Nephron (organoid): ENCODE results near the gene ATXN1.
"Not testable (repeated sequence)": the region's sequence is repeated elsewhere in the genome, so short reads cannot be mapped to it uniquely, and the experiment has no call there.

ENCODE experiments used
- H3K27ac Mint-ChIP-seq, 3 experiments: 2 replicates each; pipeline ENCODE4 v1.8.0; 2020; ENCODE audit warnings: mixed read lengths in 3 of 3, mild to moderate bottlenecking in 2 of 3, moderate library complexity in 1 of 3
- H3K27me3 Mint-ChIP-seq: 2 replicates; pipeline ENCODE4 v1.8.0; 2021; ENCODE audit warnings: low read depth, mild to moderate bottlenecking, moderate library complexity, mixed read lengths
- H3K36me3 Mint-ChIP-seq: 2 replicates; pipeline ENCODE4 v1.8.0; 2020; ENCODE audit warnings: low read depth, mixed read lengths
- H3K4me1 Mint-ChIP-seq: 2 replicates; pipeline ENCODE4 v1.8.0; 2020; ENCODE audit warnings: mixed read lengths
- H3K4me3 Mint-ChIP-seq, 3 experiments: 2 replicates each; pipeline ENCODE4 v1.8.0; 2020; ENCODE audit warnings: mild to moderate bottlenecking in 3 of 3, mixed read lengths in 3 of 3, moderate library complexity in 2 of 3
- H3K9me3 Mint-ChIP-seq: 2 replicates; pipeline ENCODE4 v1.8.0; 2020; ENCODE audit warnings: mixed read lengths
- TF ChIP-seq, protein P1 (sequence below), 3 experiments: fragments of 200-600 bp; sonication (generic); IDR thresholded peaks; one replicate each; pipeline ENCODE4 v1.5.0; 2021; ENCODE audit warnings: antibody characterized with exemption in 3 of 3; ENCODE audit not compliant: unreplicated experiment in 3 of 3

Gene ATXN1

DNA sequence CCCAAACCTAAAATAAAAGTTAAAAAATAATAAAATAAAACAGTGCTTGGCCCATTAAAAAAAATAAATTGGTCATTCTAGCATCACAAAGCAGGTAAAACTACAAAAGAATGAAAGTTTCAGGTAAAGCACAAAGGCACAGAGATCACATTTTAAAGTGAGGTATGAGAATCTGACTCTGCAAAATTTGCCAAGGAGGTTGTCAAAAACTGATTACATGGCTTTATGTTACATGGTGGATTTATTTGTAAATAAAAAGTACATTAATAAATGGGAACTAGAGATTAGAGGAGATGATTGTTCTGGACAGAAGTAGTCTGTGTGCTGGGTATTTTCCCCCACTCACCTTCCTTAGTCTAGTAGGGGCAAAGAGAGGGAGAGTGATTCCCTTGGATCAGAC, 24.2 kb upstream of the ATXN1 start:
- Mint-ChIP-seq H3K9me3 (peaks cover 19% of the 10 kb centered on the region), H3K27ac (no peak overlapping the region), H3K36me3 (no peaks in the 10 kb centered on the region), H3K27me3 (no peaks in the 10 kb centered on the region), H3K4me3 (no peak overlapping the region), H3K4me1 (no peaks in the 10 kb centered on the region)
- TF ChIP-seq, protein P1, sequence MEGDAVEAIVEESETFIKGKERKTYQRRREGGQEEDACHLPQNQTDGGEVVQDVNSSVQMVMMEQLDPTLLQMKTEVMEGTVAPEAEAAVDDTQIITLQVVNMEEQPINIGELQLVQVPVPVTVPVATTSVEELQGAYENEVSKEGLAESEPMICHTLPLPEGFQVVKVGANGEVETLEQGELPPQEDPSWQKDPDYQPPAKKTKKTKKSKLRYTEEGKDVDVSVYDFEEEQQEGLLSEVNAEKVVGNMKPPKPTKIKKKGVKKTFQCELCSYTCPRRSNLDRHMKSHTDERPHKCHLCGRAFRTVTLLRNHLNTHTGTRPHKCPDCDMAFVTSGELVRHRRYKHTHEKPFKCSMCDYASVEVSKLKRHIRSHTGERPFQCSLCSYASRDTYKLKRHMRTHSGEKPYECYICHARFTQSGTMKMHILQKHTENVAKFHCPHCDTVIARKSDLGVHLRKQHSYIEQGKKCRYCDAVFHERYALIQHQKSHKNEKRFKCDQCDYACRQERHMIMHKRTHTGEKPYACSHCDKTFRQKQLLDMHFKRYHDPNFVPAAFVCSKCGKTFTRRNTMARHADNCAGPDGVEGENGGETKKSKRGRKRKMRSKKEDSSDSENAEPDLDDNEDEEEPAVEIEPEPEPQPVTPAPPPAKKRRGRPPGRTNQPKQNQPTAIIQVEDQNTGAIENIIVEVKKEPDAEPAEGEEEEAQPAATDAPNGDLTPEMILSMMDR (IDR thresholded peaks at IDR 0.05; ENCODE audit: unreplicated experiment in 3 of 3) = no peak

DNA sequence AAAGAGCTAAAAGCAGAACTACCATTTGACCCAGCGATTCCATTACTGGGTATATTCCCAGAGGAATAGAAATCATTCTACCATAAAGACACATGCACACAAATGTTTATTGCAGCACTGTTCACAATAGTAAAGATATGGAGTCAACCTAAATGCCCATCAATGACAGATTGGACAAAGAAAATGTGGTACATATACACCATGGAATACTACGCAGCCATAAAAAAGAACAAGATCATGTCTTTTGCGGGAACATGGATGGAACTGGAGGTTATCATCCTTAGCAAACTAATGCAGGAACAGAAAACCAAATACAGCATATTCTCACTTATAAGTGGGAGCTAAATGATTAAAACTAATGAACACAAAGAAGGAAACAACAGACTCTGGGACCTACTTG, 23.7 kb upstream of the ATXN1 start:
- not testable (repeated sequence) for H3K27me3 Mint-ChIP-seq, H3K27ac Mint-ChIP-seq, H3K4me3 Mint-ChIP-seq, H3K36me3 Mint-ChIP-seq, H3K4me1 Mint-ChIP-seq
- H3K9me3 Mint-ChIP-seq = peaks cover 14% of the 10 kb centered on the region

DNA sequence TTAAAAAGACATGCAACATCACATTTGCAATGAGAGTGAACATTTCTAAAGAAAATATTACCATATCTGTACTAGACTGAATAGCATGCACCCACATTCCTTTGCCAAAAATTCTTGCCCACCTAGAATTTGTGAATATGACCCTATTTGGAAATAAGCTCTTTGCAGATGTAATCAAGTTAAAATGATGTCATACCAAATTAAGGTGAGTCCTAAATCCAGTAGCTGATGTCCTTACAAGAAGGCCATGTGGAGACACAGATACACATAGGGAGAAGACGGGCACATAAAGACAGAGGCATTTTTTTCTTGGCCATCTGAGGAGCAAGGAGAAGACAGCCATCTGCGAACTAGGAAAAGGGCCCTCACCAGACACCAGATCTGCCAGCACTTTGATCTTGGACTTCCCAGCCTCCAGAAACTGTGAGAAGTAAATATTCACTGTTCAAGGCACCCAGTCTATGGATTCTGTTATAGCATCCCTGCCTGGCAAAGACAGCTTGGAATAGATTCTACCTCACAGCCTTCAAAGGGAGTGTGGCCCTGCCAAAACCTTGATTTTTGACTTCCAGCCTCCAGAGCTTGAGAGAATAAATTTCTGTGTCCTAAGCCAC, 22.8 kb upstream of the ATXN1 start:
- Mint-ChIP-seq H3K9me3 (peaks cover 9% of the 10 kb centered on the region), H3K4me3 (no peak overlapping the region), H3K27me3 (no peaks in the 10 kb centered on the region), H3K27ac (no peak overlapping the region), H3K4me1 (no peaks in the 10 kb centered on the region), H3K36me3 (no peaks in the 10 kb centered on the region)
- TF ChIP-seq, protein P1 (IDR thresholded peaks at IDR 0.05; ENCODE audit: unreplicated experiment in 3 of 3) = no peak

DNA sequence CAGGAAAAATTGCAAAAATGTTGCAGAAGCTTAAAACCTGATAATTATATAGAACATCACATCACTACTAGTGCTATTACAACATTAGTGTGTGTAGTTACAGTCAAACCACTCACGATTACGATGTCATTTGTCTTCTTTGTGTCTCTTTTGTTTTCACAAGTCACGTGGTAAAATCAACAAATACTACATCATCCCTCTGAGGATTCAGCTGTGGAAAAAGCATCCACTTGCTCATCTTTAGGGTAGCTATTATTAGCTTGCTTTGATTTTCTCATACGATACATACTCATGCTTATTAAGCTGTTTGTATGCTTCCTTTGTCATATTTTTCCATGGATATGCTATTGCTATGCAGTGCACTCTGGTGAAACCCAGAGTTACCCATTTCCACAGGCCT, 22.2 kb upstream of the ATXN1 start:
- Mint-ChIP-seq H3K4me1 (no peaks in the 10 kb centered on the region), H3K27me3 (no peaks in the 10 kb centered on the region), H3K27ac (no peak overlapping the region), H3K36me3 (no peaks in the 10 kb centered on the region), H3K9me3 (peaks cover 9% of the 10 kb centered on the region), H3K4me3 (no peak overlapping the region)
- TF ChIP-seq, protein P1 (IDR thresholded peaks at IDR 0.05; ENCODE audit: unreplicated experiment in 3 of 3) = no peak

DNA sequence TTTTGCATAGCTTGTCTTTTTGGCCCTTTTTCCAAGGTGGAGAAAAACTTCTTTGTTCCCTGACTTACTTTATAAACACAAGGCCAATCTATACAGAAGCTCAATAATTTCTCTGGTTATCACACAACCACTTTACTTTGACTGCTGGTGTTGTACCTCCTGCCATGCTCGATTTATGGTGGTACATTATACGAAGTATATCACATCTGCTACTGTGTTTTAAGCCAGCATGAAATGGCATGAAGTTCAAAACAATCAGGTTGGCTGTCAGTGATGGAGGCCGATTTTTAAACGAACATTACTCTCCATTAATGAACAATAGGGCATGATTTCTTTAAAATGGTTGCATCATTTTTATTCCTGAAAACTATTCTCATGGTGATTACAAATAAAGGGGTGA, 21.0 kb upstream of the ATXN1 start:
- H3K4me1 Mint-ChIP-seq = no peaks in the 10 kb centered on the region
- no peak overlapping the region for H3K4me3 Mint-ChIP-seq
- peaks cover 2% of the 10 kb centered on the region for H3K9me3 Mint-ChIP-seq
- TF ChIP-seq, protein P1 (IDR thresholded peaks at IDR 0.05; ENCODE audit: unreplicated experiment in 3 of 3) = no peak
- no peak overlapping the region for H3K27ac Mint-ChIP-seq
- H3K36me3 Mint-ChIP-seq = no peaks in the 10 kb centered on the region
- H3K27me3 Mint-ChIP-seq = no peaks in the 10 kb centered on the region

DNA sequence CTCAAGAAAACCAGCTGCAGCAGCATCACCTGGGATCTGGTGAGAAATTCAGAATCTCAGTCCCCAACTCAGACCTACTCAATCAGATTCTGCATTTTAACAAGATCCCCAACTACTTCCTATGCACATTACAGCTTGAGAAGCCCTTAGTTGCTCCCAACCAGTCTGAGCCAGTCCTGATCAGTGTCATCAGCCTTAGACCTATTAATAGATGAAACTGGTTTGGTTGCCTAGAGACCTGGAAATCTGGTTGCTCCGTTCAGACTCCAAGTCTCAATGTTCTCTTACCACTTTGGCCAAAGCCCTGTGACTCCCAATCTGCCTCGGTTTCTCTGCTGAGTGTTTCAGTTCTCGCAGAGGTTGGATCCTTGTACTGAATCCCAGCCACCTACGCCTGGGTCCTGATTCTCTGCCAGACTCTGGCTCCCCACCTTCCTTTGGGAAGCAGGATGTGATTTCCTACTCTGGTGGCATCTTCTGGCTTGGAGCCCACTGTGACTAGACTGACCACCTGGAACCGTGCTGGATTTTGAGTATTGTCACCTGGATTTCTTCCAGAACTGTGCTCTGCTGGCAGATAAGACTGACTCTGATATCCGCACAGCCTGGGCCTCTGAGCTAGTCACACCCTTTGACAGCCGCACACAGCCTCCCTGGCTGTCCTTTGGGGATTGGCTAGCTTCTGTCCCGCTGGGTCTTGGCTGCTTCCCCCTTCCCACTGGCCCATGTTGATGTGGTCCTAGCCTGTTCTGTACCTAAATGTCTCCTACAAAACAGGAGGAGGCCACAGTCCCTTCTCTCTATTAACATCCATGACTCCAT, 20.3 kb upstream of the ATXN1 start:
- no peaks in the 10 kb centered on the region for H3K9me3 Mint-ChIP-seq
- TF ChIP-seq, protein P1 (IDR thresholded peaks at IDR 0.05; ENCODE audit: unreplicated experiment in 3 of 3) = no peak
- H3K27ac Mint-ChIP-seq = no peak overlapping the region
- no peaks in the 10 kb centered on the region for H3K36me3 Mint-ChIP-seq
- H3K4me3 Mint-ChIP-seq = no peak overlapping the region
- peaks cover 4% of the 10 kb centered on the region for H3K4me1 Mint-ChIP-seq
- H3K27me3 Mint-ChIP-seq = no peaks in the 10 kb centered on the region
